AG10803 (cell line): ENCODE measurements around the gene PLXND1.
"Not testable (repeated sequence)": the region's sequence is repeated elsewhere in the genome, so short reads cannot be mapped to it uniquely, and the experiment has no call there.

ENCODE experiments used
- DNase-seq: peaks from one replicate; pipeline ENCODE4 v3.0.0; 2010; ENCODE audit warnings: low read depth
- H3K4me3 ChIP-seq: 2 replicates; pipeline ENCODE4 v1.5.1; 2011; ENCODE audit warnings: mild to moderate bottlenecking, low read length, control low read depth
- TF ChIP-seq, protein P1 (sequence below): conservative IDR thresholded peaks from 2 replicates; pipeline ENCODE4 v1.5.1; 2011; ENCODE audit warnings: mild to moderate bottlenecking, low read length, control low read depth, inconsistent platforms

Gene PLXND1

GRCh38 chr3:129648391-129648790, 41.9 kb upstream of the PLXND1 start:
- DNase-seq = no peak
- no peak overlapping the region for H3K4me3 ChIP-seq
- TF ChIP-seq, protein P1, sequence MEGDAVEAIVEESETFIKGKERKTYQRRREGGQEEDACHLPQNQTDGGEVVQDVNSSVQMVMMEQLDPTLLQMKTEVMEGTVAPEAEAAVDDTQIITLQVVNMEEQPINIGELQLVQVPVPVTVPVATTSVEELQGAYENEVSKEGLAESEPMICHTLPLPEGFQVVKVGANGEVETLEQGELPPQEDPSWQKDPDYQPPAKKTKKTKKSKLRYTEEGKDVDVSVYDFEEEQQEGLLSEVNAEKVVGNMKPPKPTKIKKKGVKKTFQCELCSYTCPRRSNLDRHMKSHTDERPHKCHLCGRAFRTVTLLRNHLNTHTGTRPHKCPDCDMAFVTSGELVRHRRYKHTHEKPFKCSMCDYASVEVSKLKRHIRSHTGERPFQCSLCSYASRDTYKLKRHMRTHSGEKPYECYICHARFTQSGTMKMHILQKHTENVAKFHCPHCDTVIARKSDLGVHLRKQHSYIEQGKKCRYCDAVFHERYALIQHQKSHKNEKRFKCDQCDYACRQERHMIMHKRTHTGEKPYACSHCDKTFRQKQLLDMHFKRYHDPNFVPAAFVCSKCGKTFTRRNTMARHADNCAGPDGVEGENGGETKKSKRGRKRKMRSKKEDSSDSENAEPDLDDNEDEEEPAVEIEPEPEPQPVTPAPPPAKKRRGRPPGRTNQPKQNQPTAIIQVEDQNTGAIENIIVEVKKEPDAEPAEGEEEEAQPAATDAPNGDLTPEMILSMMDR = no peak

GRCh38 chr3:129645286-129645685, 38.8 kb upstream of the PLXND1 start:
- TF ChIP-seq, protein P1 = no peak
- no peak for DNase-seq
- H3K4me3 ChIP-seq = no peak overlapping the region

- DNase-seq = no peak
- TF ChIP-seq, protein P1 = no peak
- H3K4me3 ChIP-seq = no peak overlapping the region
Measured at GRCh38 chr3:129644836-129645235, 38.4 kb upstream of the PLXND1 start.

DNA sequence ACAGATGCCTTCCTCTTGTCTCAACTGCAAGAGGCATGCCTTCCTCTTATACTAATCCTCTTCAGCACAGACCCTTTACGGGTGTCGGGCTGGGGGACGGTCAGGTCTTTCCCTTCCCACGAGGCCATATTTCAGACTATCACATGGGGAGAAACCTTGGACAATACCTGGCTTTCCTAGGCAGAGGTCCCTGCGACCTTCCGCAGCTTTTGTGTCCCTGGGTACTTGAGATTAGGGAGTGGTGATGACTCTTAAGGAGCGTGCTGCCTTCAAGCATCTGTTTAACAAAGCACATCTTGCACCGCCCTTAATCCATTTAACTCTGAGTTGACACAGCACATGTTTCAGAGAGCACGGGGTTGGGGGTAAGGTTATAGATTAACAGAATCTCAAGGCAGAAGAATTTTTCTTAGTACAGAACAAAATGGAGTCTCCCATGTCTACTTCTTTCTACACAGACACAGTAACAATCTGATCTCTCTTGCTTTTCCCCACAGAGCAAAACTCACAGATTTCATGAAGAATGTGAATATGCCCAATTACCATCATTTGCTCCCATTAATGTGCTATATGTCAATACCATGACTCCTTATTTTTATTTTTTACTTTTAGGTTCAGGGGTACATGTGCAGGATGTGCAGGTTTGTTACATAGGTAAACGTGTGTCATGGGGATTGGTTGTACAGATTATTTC, 35.2 kb upstream of the PLXND1 start:
- H3K4me3 ChIP-seq, DNase-seq: not testable (repeated sequence)

GRCh38 chr3:129640985-129641384, 34.5 kb upstream of the PLXND1 start:
- not testable (repeated sequence) for H3K4me3 ChIP-seq, DNase-seq

DNA sequence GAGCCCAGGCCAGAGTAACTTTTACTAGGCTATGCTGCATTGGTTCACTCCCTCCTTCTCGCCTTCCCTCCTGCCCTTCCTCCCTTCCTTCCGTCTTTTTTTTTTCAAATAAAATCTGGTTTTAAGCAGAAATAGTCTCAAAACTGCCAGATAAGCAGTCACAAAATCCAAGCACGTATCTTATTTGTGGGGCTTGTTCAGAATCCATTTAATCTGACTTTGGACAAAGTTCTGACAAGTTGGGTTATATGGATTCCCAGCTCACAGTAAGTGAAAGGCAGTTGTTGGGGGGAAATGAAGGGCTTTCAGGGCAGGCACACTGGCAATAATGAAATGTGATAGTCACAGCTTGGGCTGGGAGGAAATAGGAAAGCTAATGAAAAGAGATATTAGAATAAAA, 32.0 kb upstream of the PLXND1 start:
- H3K4me3 ChIP-seq = no peak overlapping the region
- TF ChIP-seq, protein P1 = no peak
- no peak for DNase-seq

GRCh38 chr3:129636082-129636481, 29.6 kb upstream of the PLXND1 start:
- no peak overlapping the region for H3K4me3 ChIP-seq
- TF ChIP-seq, protein P1 = no peak
- DNase-seq = no peak

GRCh38 chr3:129635656-129636055, 29.2 kb upstream of the PLXND1 start:
- H3K4me3 ChIP-seq = no peak overlapping the region
- TF ChIP-seq, protein P1 = no peak
- no peak for DNase-seq
